ENCODE results near the gene ETFA.

DNA sequence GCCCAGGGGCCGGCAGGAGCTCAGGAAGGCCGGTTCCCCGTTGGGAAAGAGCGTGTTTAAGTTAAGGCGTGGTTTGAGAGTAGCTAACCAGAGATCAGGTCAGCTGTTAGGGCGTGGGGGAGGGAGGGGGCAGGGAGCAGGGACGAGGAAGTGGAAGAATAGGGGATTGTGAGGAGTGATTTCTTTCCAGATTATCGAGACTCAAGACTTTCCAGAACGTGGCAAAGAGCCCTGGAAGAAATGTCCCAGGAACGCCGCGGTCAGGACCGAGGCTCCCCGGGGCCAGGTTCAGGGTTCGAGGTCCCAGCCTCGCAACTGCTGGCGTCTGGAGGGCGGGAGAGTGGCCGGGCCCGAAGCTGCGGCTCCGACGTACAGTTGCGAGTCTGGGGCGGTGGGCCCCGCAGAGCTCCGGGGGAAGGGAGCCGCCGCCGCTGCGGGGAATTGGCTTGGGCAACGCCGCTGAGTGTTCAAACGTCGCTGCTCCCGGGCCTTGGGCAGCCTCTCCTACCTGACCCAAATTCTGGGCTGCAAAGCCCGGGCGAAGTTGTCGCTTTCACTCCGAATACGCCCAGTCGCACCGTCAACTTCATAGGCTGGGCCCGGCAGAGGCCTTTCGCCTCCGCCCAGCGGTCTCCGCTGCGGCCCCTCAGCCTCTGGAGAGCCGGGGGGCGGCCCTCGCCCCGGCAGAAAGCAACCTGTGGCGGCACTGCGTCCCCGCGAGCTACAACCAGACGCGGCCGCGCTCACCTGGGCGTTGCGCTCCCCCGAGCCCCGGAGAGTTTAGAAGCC lies 34.8 kb upstream of the ETFA start:
- TF ChIP-seq, protein P1, sequence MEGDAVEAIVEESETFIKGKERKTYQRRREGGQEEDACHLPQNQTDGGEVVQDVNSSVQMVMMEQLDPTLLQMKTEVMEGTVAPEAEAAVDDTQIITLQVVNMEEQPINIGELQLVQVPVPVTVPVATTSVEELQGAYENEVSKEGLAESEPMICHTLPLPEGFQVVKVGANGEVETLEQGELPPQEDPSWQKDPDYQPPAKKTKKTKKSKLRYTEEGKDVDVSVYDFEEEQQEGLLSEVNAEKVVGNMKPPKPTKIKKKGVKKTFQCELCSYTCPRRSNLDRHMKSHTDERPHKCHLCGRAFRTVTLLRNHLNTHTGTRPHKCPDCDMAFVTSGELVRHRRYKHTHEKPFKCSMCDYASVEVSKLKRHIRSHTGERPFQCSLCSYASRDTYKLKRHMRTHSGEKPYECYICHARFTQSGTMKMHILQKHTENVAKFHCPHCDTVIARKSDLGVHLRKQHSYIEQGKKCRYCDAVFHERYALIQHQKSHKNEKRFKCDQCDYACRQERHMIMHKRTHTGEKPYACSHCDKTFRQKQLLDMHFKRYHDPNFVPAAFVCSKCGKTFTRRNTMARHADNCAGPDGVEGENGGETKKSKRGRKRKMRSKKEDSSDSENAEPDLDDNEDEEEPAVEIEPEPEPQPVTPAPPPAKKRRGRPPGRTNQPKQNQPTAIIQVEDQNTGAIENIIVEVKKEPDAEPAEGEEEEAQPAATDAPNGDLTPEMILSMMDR (IDR thresholded peaks at IDR 0.05), result no peak
- no peak for TF ChIP-seq POLR2A (IDR thresholded peaks at IDR 0.05)

All from uterus (tissue), 2 donors.